HL-60 (cell line): ENCODE data around the gene GFOD1.

Experiments used
- DNase-seq, 2 experiments: peaks; one replicate each; pipeline ENCODE4 v3.0.0-alpha.2; 2010 to 2020; ENCODE audit warnings: low read depth in 1 of 2, low spot score in 1 of 2
- H3K27ac ChIP-seq: fragments of 250-450 bp; sonication (Bioruptor Pico); replicated peaks from 2 replicates; pipeline ENCODE4 v1.5.1; 2020; ENCODE audit warnings: mild to moderate bottlenecking, moderate library complexity
- H3K27me3 ChIP-seq: fragments of 250-450 bp; sonication (Bioruptor Pico); 2 replicates; pipeline ENCODE4 v1.5.1; 2021; ENCODE audit warnings: mild to moderate bottlenecking, moderate library complexity; ENCODE audit not compliant: insufficient read depth, poor library complexity, severe bottlenecking
- H3K4me3 ChIP-seq: replicated peaks from 2 replicates; pipeline ENCODE4 v1.5.1; 2011; ENCODE audit warnings: mild to moderate bottlenecking, control low read depth, low read length; ENCODE audit not compliant: insufficient read depth
- GABPA ChIP-seq: IDR thresholded peaks from 2 replicates; pipeline ENCODE4 v1.6.1; 2012; ENCODE audit warnings: low read depth
- POLR2AphosphoS5 ChIP-seq: IDR thresholded peaks from 2 replicates; pipeline ENCODE4 v1.6.1; 2012; ENCODE audit warnings: low read depth
- REST ChIP-seq: IDR thresholded peaks from 2 replicates; pipeline ENCODE4 v1.6.1; 2012; ENCODE audit warnings: low read depth; ENCODE audit not compliant: insufficient replicate concordance
- SPI1 ChIP-seq: IDR thresholded peaks from 2 replicates; pipeline ENCODE4 v1.6.1; 2012; ENCODE audit warnings: low read depth, mild to moderate bottlenecking, borderline replicate concordance
- TF ChIP-seq, protein P1 (sequence below): IDR thresholded peaks from one replicate; pipeline ENCODE4 v1.5.1; 2011; ENCODE audit warnings: low read length, control low read depth, inconsistent platforms; ENCODE audit not compliant: insufficient read depth

Gene GFOD1

GRCh38 chr6:13534536-13534935 lies 47.1 kb upstream of the GFOD1 start:
- TF ChIP-seq SPI1: no peak
- TF ChIP-seq POLR2AphosphoS5: no peak
- TF ChIP-seq, protein P1, sequence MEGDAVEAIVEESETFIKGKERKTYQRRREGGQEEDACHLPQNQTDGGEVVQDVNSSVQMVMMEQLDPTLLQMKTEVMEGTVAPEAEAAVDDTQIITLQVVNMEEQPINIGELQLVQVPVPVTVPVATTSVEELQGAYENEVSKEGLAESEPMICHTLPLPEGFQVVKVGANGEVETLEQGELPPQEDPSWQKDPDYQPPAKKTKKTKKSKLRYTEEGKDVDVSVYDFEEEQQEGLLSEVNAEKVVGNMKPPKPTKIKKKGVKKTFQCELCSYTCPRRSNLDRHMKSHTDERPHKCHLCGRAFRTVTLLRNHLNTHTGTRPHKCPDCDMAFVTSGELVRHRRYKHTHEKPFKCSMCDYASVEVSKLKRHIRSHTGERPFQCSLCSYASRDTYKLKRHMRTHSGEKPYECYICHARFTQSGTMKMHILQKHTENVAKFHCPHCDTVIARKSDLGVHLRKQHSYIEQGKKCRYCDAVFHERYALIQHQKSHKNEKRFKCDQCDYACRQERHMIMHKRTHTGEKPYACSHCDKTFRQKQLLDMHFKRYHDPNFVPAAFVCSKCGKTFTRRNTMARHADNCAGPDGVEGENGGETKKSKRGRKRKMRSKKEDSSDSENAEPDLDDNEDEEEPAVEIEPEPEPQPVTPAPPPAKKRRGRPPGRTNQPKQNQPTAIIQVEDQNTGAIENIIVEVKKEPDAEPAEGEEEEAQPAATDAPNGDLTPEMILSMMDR: no peak
- no peak for TF ChIP-seq REST
- no peak for TF ChIP-seq GABPA
- Histone ChIP-seq H3K27me3 (no peaks in the 10 kb centered on the region), H3K4me3 (no peak overlapping the region), H3K27ac (no peak overlapping the region)
- no peak for DNase-seq

GRCh38 chr6:13531956-13532355 lies 44.6 kb upstream of the GFOD1 start:
- TF ChIP-seq REST (no peak), GABPA (no peak), SPI1 (no peak), POLR2AphosphoS5 (no peak)
- TF ChIP-seq, protein P1: no peak
- no peak overlapping the region for H3K27ac ChIP-seq
- no peak overlapping the region for H3K4me3 ChIP-seq
- H3K27me3 ChIP-seq: no peaks in the 10 kb centered on the region
- no peak for DNase-seq

- no peak for DNase-seq
- Histone ChIP-seq H3K27me3 (no peaks in the 10 kb centered on the region), H3K4me3 (no peak overlapping the region), H3K27ac (no peak overlapping the region)
- TF ChIP-seq REST (no peak), SPI1 (no peak), POLR2AphosphoS5 (no peak), GABPA (no peak)
- TF ChIP-seq, protein P1: no peak
These were observed 41.5 kb upstream of the GFOD1 start for GRCh38 chr6:13528777-13529343.
